ENCODE results near the gene SLC6A19. TPM values are rescaled to one million over a fixed set of nuclear protein-coding genes. Genes with fewer than 3 reads are reported as not detected.
A peak's percentile ranks its signal among the peaks of the same experiment; 100 is the strongest.

The SLC6A19 gene
- polyA plus RNA-seq, 3 donors, result not detected

DNA sequence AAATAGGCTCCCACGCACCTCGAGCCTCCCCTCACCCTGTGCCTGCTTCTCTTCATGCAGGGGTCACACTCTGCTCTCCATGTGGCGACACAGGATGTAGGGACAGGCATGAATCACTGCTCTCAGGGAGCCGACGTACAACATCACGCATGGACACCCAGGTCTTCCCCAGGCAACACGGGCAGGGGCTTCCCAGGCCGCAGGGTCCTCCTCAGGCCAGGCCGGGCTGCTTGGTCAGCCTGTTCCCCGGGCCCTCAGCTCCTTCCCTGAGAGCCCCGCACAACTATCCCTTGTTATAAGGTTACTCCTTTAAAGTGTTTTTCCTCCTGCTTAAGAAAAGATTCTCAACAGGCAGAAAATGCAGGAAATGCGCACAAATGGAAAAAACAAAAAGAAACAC is 24.8 kb downstream of the SLC6A19 start:
- Histone ChIP-seq H3K27me3 (ENCODE audit: control insufficient read depth in 2 of 2, insufficient read depth in 2 of 2, low read length in 2 of 2) (no peaks in the 10 kb centered on the region), H3K9me3 (replicated peaks in 1 of 2; ENCODE audit: control insufficient read depth in 1 of 2, insufficient read depth in 1 of 2, low read length in 2 of 2) (no peaks in the 10 kb centered on the region), H3K27ac (ENCODE audit: low read depth in 1 of 2, low read length in 2 of 2) (no peak overlapping the region), H3K9ac (ENCODE audit: insufficient read depth, low read length, poor library complexity, severe bottlenecking) (no peak overlapping the region), H3K4me3 (replicated peaks in 1 of 3; ENCODE audit: low read depth in 2 of 3, low read length in 3 of 3) (no peak overlapping the region), H2AFZ (ENCODE audit: insufficient read depth, low read depth, low read length, poor library complexity, severe bottlenecking) (no peak overlapping the region), H3K36me3 (replicated peaks in 1 of 2; ENCODE audit: control insufficient read depth in 1 of 2, insufficient read depth in 2 of 2, low read length in 2 of 2) (no peaks in the 10 kb centered on the region), H3K4me1 (ENCODE audit: control insufficient read depth in 1 of 2, insufficient read depth in 2 of 2, low read length in 2 of 2) (no peaks in the 10 kb centered on the region), H3K79me2 (ENCODE audit: insufficient read depth, low read length) (no peaks in the 10 kb centered on the region), H4K20me1 (ENCODE audit: insufficient read depth, low read length) (no peaks in the 10 kb centered on the region), H3K4me2 (replicated peaks; ENCODE audit: extremely low read depth, low read length, poor library complexity, severe bottlenecking) (no peak overlapping the region)
- Mint-ChIP-seq H3K4me1 (no peaks in the 10 kb centered on the region), H3K4me3 (no peak overlapping the region), H3K27ac (no peak overlapping the region), H3K9me3 (peaks cover 0 to 2% (median 0%) of the 10 kb centered on the region in 7 donors), H3K36me3 (no peaks in the 10 kb centered on the region), H3K27me3 (ENCODE audit: low read depth in 3 of 3) (peaks cover 3 to 19% (median 14%) of the 10 kb centered on the region in 3 donors)
- 79% methylated on average over 10 of the region's 12 CpGs for WGBS (ENCODE audit: insufficient coverage)
- intact Hi-C loops (cut with micrococcal nuclease), result no loop called here
- no peak for DNase-seq
- TF ChIP-seq, protein P1, sequence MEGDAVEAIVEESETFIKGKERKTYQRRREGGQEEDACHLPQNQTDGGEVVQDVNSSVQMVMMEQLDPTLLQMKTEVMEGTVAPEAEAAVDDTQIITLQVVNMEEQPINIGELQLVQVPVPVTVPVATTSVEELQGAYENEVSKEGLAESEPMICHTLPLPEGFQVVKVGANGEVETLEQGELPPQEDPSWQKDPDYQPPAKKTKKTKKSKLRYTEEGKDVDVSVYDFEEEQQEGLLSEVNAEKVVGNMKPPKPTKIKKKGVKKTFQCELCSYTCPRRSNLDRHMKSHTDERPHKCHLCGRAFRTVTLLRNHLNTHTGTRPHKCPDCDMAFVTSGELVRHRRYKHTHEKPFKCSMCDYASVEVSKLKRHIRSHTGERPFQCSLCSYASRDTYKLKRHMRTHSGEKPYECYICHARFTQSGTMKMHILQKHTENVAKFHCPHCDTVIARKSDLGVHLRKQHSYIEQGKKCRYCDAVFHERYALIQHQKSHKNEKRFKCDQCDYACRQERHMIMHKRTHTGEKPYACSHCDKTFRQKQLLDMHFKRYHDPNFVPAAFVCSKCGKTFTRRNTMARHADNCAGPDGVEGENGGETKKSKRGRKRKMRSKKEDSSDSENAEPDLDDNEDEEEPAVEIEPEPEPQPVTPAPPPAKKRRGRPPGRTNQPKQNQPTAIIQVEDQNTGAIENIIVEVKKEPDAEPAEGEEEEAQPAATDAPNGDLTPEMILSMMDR (IDR thresholded peaks at IDR 0.05), result no peak

DNA sequence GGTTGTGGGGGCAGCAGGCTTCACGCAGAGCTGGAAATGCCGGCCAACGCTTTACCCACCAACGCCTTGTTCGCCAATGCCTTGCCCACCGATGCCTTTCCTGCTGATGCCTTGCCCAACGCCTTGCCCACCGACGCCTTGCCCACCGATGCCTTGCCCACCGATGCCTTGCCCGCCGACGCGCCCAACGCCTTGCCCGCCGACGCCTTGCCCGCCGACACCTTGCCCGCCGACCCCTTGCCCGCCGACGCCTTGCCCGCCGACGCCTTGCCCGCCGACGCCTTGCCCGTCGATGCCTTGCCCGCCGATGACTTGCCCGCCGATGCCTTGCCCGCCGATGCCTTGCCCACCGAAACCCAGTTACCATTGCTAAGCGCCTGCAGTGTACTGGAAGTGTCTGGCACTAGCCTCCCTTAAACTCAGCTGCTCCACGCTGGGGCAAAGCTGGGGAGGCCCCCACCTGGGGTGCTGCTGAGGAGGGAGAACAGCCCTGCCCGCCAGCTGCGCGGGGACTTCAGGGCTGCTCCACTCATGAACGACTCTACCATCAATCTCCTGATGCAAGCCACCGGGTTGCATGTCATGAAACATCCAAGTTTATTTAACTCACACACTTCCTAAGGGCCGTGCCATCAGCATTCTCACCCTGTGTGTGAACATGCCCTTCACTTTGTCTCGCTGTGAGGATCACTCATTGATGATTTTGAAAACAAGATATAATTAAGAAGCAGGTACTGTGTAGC is 25.6 kb downstream of the SLC6A19 start:
- H3K4me3 Mint-ChIP-seq, result no peak overlapping the region
- Histone ChIP-seq H3K79me2 (ENCODE audit: insufficient read depth, low read length) (no peaks in the 10 kb centered on the region), H3K4me3 (replicated peaks in 1 of 3; ENCODE audit: low read depth in 2 of 3, low read length in 3 of 3) (no peak overlapping the region), H3K9ac (ENCODE audit: insufficient read depth, low read length, poor library complexity, severe bottlenecking) (no peak overlapping the region), H3K27ac (ENCODE audit: low read depth in 1 of 2, low read length in 2 of 2) (no peak overlapping the region), H3K36me3 (replicated peaks in 1 of 2; ENCODE audit: control insufficient read depth in 1 of 2, insufficient read depth in 2 of 2, low read length in 2 of 2) (no peaks in the 10 kb centered on the region), H3K27me3 (ENCODE audit: control insufficient read depth in 2 of 2, insufficient read depth in 2 of 2, low read length in 2 of 2) (no peaks in the 10 kb centered on the region), H3K9me3 (replicated peaks in 1 of 2; ENCODE audit: control insufficient read depth in 1 of 2, insufficient read depth in 1 of 2, low read length in 2 of 2) (no peaks in the 10 kb centered on the region), H3K4me2 (replicated peaks; ENCODE audit: extremely low read depth, low read length, poor library complexity, severe bottlenecking) (no peak overlapping the region), H2AFZ (ENCODE audit: insufficient read depth, low read depth, low read length, poor library complexity, severe bottlenecking) (no peak overlapping the region), H3K4me1 (ENCODE audit: control insufficient read depth in 1 of 2, insufficient read depth in 2 of 2, low read length in 2 of 2) (no peaks in the 10 kb centered on the region), H4K20me1 (ENCODE audit: insufficient read depth, low read length) (no peaks in the 10 kb centered on the region)
- TF ChIP-seq, protein P1 (IDR thresholded peaks at IDR 0.05), result no peak
- no peaks in the 10 kb centered on the region for H3K4me1 Mint-ChIP-seq
- intact Hi-C loops (cut with micrococcal nuclease), result no loop called here
- peaks cover 0 to 2% (median 0%) of the 10 kb centered on the region in 7 donors for H3K9me3 Mint-ChIP-seq
- no peak for DNase-seq
- WGBS (ENCODE audit: insufficient coverage), result 90% methylated on average over 41 of the region's 50 CpGs
- H3K27me3 Mint-ChIP-seq (ENCODE audit: low read depth in 3 of 3), result peaks cover 3 to 19% (median 12%) of the 10 kb centered on the region in 3 donors
- peak overlapping the region in 1 of 7 donors; percentile 57 for H3K27ac Mint-ChIP-seq
- no peaks in the 10 kb centered on the region for H3K36me3 Mint-ChIP-seq

All from CD14-positive monocyte (primary cell).